HepG2 (cell line): ENCODE results near the gene VSIG10L2. TPM values are rescaled to one million over a fixed set of nuclear protein-coding genes. Genes with fewer than 3 reads are reported as not detected.

Source experiments
- FOXA3 ChIP-seq: IDR thresholded peaks from 2 replicates; pipeline ENCODE4 v1.6.1; 2016; ENCODE audit warnings: missing genetic modification reagents, missing compliant biosample characterization
- GATAD2A ChIP-seq: IDR thresholded peaks from 2 replicates; pipeline ENCODE4 v1.6.1; 2016
- HMG20A ChIP-seq: IDR thresholded peaks from 2 replicates; pipeline ENCODE4 v1.6.1; 2016; ENCODE audit warnings: borderline replicate concordance
- IKZF1 ChIP-seq: fragments of 450-650 bp; IDR thresholded peaks from 2 replicates; pipeline ENCODE4 v1.7.1; 2016
- KAT8 ChIP-seq: IDR thresholded peaks from 2 replicates; pipeline ENCODE4 v1.6.1; 2016; ENCODE audit warnings: missing genetic modification reagents, missing compliant biosample characterization
- NCOA2 ChIP-seq: sonication (generic); formaldehyde crosslinking; IDR thresholded peaks from 2 replicates; pipeline ENCODE4 v1.8.0; 2022; ENCODE audit warnings: inconsistent platforms
- SIN3B ChIP-seq: fragments of 150-350 bp; IDR thresholded peaks from 2 replicates; pipeline ENCODE4 v1.6.1; 2014; ENCODE audit warnings: low read length
- SIX1 ChIP-seq: sonication (generic); formaldehyde crosslinking; IDR thresholded peaks from 2 replicates; pipeline ENCODE4 v1.4.0; 2020; ENCODE audit warnings: missing genetic modification reagents, borderline replicate concordance
- SOX5 ChIP-seq: IDR thresholded peaks from 2 replicates; pipeline ENCODE4 v1.6.1; 2016; ENCODE audit warnings: borderline replicate concordance
- SRSF1 ChIP-seq: fragments of 200-400 bp; formaldehyde crosslinking; optimal IDR thresholded peaks from 2 replicates; pipeline ENCODE3; 2017; ENCODE audit warnings: mild to moderate bottlenecking, low read depth, low read length, moderate library complexity
- SSRP1 ChIP-seq: IDR thresholded peaks from 2 replicates; pipeline ENCODE4 v1.6.1; 2016; ENCODE audit warnings: control low read depth
- TGIF2 ChIP-seq: IDR thresholded peaks from 2 replicates; pipeline ENCODE4 v1.6.1; 2016; ENCODE audit warnings: control low read depth, missing compliant biosample characterization
- ZNF605 ChIP-seq: sonication (generic); formaldehyde crosslinking; IDR thresholded peaks from 2 replicates; pipeline ENCODE4 v1.8.0; 2022; ENCODE audit warnings: mild to moderate bottlenecking, missing genetic modification reagents
- ZNF772 ChIP-seq: sonication (generic); formaldehyde crosslinking; IDR thresholded peaks from 2 replicates; pipeline ENCODE4 v1.5.0; 2020; ENCODE audit warnings: mild to moderate bottlenecking, missing genetic modification reagents
- ZSCAN9 ChIP-seq: IDR thresholded peaks from 2 replicates; pipeline ENCODE4 v1.6.1; 2016; ENCODE audit warnings: borderline replicate concordance
- polyA plus RNA-seq, 8 experiments: library from polyadenylated mRNA; depleted of rRNA in 3 of 8; stranded (reverse) in 7 of 8; unstranded in 1 of 8; fragments of >200 nt; fragmentation: Illumina TruSeq in 4 of 8; extraction: Trizol in 4 of 8; gene quantifications; 2 replicates each; pipeline versions ENCODE4 v1.2.1 to v1.2.3, GENCODE V29; 2011 to 2016; ENCODE audit warnings: low read depth in 4 of 8, missing spikeins in 1 of 8, mixed read lengths in 1 of 8; ENCODE audit not compliant: insufficient read depth in 1 of 8
- total RNA-seq, 5 experiments: library from RNA; depleted of rRNA; stranded (reverse); fragments of >200 nt; fragmentation: Illumina TruSeq; extraction: Trizol; gene quantifications; 2 replicates each; pipeline ENCODE4 v1.2.3, GENCODE V29; 2016; ENCODE audit warnings: low read depth in 1 of 5
- TF ChIP-seq, protein P1 (sequence below): sonication (generic); formaldehyde crosslinking; IDR thresholded peaks from 2 replicates; pipeline ENCODE4 v1.4.0; 2020; ENCODE audit warnings: mild to moderate bottlenecking, missing genetic modification reagents
- TF ChIP-seq, protein P2 (sequence below): sonication (generic); formaldehyde crosslinking; IDR thresholded peaks from 2 replicates; pipeline ENCODE4 v1.5.0; 2020; ENCODE audit warnings: missing genetic modification reagents
- TF ChIP-seq, protein P3 (sequence below): sonication (generic); formaldehyde crosslinking; IDR thresholded peaks from 2 replicates; pipeline ENCODE4 v1.4.0; 2020; ENCODE audit warnings: missing genetic modification reagents, borderline replicate concordance
- TF ChIP-seq, protein P4 (sequence below): sonication (generic); formaldehyde crosslinking; IDR thresholded peaks from 2 replicates; pipeline ENCODE4 v1.4.0; 2020; ENCODE audit warnings: missing genetic modification reagents
- TF ChIP-seq, protein P5 (sequence below): IDR thresholded peaks from 2 replicates; pipeline ENCODE4 v1.4.0; 2020; ENCODE audit warnings: mild to moderate bottlenecking, missing genetic modification reagents

The VSIG10L2 gene
- total and polyA plus RNA-seq, 2 of the 13 experiments (the other 11 are each of a cell fraction or from before 2014, with no cell fraction given) = 0.21 TPM; not detected in 1

DNA sequence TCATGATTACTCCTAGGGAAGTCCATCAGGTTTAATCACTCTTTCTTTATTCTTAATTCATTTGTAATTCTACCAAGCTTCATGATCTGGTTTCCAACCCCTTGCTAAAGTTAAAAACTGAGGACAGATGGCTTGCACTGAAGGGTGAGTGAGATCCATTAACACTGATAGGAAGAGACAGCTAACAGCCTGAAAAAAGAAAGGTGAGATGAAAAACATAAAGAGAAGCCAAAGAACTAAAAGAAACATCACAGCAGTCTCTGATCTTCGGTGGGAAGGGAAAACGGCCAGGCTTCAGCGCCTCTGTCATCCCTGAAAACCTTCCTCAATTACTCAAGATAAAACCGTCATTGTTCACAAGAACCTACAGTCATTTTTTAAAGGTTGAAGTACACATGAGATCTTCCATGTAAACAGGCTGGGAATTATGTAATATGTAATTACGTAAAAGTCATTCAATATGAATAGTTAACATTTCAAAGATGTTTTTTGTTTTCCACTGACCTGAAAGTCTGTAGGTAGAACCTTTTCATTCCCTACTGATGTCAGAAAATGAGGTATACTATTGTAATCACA is 41.3 kb downstream of the VSIG10L2 start (continued):
- TF ChIP-seq SOX5 (CRISPR knock-in tag) (peak; percentile 65; the same call in 1 of the 2 replicates), GATAD2A (CRISPR knock-in tag) (peak; percentile 86), TGIF2 (CRISPR knock-in tag) (0 out of 2 replicates have a peak, but pooled peaks have one; percentile 25), IKZF1 (no peak), SSRP1 (CRISPR knock-in tag) (no peak), SIX1 (peak; percentile 41; the same call in 1 of the 2 replicates), NCOA2 (CRISPR knock-in tag) (peak; percentile 71), SRSF1 (no peak), HMG20A (peak; percentile 67; the same call in 1 of the 2 replicates), ZNF772 (CRISPR knock-in tag) (no peak), KAT8 (CRISPR knock-in tag) (0 out of 2 replicates have a peak, but pooled peaks have one; percentile 28), FOXA3 (CRISPR knock-in tag) (peak; percentile 84), SIN3B (no peak), ZSCAN9 (CRISPR knock-in tag) (0 out of 2 replicates have a peak, but pooled peaks have one; percentile 47), ZNF605 (CRISPR knock-in tag) (no peak)
- TF ChIP-seq, protein P1, sequence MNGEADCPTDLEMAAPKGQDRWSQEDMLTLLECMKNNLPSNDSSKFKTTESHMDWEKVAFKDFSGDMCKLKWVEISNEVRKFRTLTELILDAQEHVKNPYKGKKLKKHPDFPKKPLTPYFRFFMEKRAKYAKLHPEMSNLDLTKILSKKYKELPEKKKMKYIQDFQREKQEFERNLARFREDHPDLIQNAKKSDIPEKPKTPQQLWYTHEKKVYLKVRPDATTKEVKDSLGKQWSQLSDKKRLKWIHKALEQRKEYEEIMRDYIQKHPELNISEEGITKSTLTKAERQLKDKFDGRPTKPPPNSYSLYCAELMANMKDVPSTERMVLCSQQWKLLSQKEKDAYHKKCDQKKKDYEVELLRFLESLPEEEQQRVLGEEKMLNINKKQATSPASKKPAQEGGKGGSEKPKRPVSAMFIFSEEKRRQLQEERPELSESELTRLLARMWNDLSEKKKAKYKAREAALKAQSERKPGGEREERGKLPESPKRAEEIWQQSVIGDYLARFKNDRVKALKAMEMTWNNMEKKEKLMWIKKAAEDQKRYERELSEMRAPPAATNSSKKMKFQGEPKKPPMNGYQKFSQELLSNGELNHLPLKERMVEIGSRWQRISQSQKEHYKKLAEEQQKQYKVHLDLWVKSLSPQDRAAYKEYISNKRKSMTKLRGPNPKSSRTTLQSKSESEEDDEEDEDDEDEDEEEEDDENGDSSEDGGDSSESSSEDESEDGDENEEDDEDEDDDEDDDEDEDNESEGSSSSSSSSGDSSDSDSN (CRISPR knock-in tag) = no peak
- TF ChIP-seq, protein P2, sequence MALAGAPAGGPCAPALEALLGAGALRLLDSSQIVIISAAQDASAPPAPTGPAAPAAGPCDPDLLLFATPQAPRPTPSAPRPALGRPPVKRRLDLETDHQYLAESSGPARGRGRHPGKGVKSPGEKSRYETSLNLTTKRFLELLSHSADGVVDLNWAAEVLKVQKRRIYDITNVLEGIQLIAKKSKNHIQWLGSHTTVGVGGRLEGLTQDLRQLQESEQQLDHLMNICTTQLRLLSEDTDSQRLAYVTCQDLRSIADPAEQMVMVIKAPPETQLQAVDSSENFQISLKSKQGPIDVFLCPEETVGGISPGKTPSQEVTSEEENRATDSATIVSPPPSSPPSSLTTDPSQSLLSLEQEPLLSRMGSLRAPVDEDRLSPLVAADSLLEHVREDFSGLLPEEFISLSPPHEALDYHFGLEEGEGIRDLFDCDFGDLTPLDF = no peak
- TF ChIP-seq, protein P3, sequence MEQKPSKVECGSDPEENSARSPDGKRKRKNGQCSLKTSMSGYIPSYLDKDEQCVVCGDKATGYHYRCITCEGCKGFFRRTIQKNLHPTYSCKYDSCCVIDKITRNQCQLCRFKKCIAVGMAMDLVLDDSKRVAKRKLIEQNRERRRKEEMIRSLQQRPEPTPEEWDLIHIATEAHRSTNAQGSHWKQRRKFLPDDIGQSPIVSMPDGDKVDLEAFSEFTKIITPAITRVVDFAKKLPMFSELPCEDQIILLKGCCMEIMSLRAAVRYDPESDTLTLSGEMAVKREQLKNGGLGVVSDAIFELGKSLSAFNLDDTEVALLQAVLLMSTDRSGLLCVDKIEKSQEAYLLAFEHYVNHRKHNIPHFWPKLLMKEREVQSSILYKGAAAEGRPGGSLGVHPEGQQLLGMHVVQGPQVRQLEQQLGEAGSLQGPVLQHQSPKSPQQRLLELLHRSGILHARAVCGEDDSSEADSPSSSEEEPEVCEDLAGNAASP (CRISPR knock-in tag) = 0 out of 2 replicates have a peak, but pooled peaks have one; percentile 23
- TF ChIP-seq, protein P4, sequence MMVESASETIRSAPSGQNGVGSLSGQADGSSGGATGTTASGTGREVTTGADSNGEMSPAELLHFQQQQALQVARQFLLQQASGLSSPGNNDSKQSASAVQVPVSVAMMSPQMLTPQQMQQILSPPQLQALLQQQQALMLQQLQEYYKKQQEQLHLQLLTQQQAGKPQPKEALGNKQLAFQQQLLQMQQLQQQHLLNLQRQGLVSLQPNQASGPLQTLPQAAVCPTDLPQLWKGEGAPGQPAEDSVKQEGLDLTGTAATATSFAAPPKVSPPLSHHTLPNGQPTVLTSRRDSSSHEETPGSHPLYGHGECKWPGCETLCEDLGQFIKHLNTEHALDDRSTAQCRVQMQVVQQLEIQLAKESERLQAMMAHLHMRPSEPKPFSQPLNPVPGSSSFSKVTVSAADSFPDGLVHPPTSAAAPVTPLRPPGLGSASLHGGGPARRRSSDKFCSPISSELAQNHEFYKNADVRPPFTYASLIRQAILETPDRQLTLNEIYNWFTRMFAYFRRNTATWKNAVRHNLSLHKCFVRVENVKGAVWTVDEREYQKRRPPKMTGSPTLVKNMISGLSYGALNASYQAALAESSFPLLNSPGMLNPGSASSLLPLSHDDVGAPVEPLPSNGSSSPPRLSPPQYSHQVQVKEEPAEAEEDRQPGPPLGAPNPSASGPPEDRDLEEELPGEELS (CRISPR knock-in tag) = peak; percentile 43; the same call in 1 of the 2 replicates
- TF ChIP-seq, protein P5, sequence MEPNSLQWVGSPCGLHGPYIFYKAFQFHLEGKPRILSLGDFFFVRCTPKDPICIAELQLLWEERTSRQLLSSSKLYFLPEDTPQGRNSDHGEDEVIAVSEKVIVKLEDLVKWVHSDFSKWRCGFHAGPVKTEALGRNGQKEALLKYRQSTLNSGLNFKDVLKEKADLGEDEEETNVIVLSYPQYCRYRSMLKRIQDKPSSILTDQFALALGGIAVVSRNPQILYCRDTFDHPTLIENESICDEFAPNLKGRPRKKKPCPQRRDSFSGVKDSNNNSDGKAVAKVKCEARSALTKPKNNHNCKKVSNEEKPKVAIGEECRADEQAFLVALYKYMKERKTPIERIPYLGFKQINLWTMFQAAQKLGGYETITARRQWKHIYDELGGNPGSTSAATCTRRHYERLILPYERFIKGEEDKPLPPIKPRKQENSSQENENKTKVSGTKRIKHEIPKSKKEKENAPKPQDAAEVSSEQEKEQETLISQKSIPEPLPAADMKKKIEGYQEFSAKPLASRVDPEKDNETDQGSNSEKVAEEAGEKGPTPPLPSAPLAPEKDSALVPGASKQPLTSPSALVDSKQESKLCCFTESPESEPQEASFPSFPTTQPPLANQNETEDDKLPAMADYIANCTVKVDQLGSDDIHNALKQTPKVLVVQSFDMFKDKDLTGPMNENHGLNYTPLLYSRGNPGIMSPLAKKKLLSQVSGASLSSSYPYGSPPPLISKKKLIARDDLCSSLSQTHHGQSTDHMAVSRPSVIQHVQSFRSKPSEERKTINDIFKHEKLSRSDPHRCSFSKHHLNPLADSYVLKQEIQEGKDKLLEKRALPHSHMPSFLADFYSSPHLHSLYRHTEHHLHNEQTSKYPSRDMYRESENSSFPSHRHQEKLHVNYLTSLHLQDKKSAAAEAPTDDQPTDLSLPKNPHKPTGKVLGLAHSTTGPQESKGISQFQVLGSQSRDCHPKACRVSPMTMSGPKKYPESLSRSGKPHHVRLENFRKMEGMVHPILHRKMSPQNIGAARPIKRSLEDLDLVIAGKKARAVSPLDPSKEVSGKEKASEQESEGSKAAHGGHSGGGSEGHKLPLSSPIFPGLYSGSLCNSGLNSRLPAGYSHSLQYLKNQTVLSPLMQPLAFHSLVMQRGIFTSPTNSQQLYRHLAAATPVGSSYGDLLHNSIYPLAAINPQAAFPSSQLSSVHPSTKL (CRISPR knock-in tag) = peak; percentile 78
